Measurements from ENCODE around the gene EXOC7.

Gene EXOC7

GRCh38 chr17:76090517-76091129 lies 13.0 kb downstream of the EXOC7 start:
- no peak overlapping the region for H3K4me3 ChIP-seq (ENCODE audit: control insufficient read depth in 1 of 7, extremely low read depth in 1 of 7, insufficient read depth in 4 of 7, low read depth in 2 of 7, low read length in 6 of 7)
- H3K9me3 ChIP-seq (ENCODE audit: control extremely low read depth in 1 of 5, control insufficient read depth in 4 of 5, insufficient read depth in 2 of 5, low read depth in 1 of 5, low read length in 4 of 5) = no peaks in the 10 kb centered on the region
- ChIA-PET CTCF (no interaction called here), POLR2A (no interaction called here)
- H3K27ac ChIP-seq (ENCODE audit: insufficient read depth in 1 of 2, low read depth in 1 of 2, low read length in 2 of 2, poor library complexity in 1 of 2, severe bottlenecking in 2 of 2) = no peak overlapping the region
- no peaks in the 10 kb centered on the region for H3K27me3 ChIP-seq (replicated peaks in 2 of 5; ENCODE audit: control insufficient read depth in 4 of 5, insufficient read depth in 5 of 5, low read length in 4 of 5)
- H3K36me3 ChIP-seq (ENCODE audit: control insufficient read depth in 4 of 4, insufficient read depth in 4 of 4, low read length in 3 of 4) = peaks cover 12 to 97% (median 75%) of the 10 kb centered on the region in 4 experiments
- H3K4me1 ChIP-seq (ENCODE audit: control extremely low read depth in 1 of 4, control insufficient read depth in 4 of 4, insufficient read depth in 4 of 4, low read length in 3 of 4) = peaks cover 0 to 4% (median 0%) of the 10 kb centered on the region in 4 experiments
- 94% methylated on average over 12 of the region's 17 CpGs for WGBS (ENCODE audit: insufficient coverage)
- DNase-seq = no peak

- no peak overlapping the region for H3K27ac ChIP-seq (ENCODE audit: insufficient read depth in 1 of 2, low read depth in 1 of 2, low read length in 2 of 2, poor library complexity in 1 of 2, severe bottlenecking in 2 of 2)
- peaks cover 10 to 98% (median 78%) of the 10 kb centered on the region in 4 experiments for H3K36me3 ChIP-seq (ENCODE audit: control insufficient read depth in 4 of 4, insufficient read depth in 4 of 4, low read length in 3 of 4)
- H3K4me1 ChIP-seq (ENCODE audit: control extremely low read depth in 1 of 4, control insufficient read depth in 4 of 4, insufficient read depth in 4 of 4, low read length in 3 of 4) = peaks cover 0 to 4% (median 0%) of the 10 kb centered on the region in 4 experiments
- DNase-seq = no peak
- CTCF ChIA-PET = interaction anchor here (1.4 kb wide), 1 partner anchor 81 kb away, joined by 3 read pairs; no protein-coding TSS in a partner anchor
- 97% methylated on average over 28 of the region's 32 CpGs for WGBS (ENCODE audit: insufficient coverage)
- POLR2A ChIA-PET = no interaction called here
- H3K4me3 ChIP-seq (ENCODE audit: control insufficient read depth in 1 of 7, extremely low read depth in 1 of 7, insufficient read depth in 4 of 7, low read depth in 2 of 7, low read length in 6 of 7) = no peak overlapping the region
- H3K9me3 ChIP-seq (ENCODE audit: control extremely low read depth in 1 of 5, control insufficient read depth in 4 of 5, insufficient read depth in 2 of 5, low read depth in 1 of 5, low read length in 4 of 5) = no peaks in the 10 kb centered on the region
- no peaks in the 10 kb centered on the region for H3K27me3 ChIP-seq (replicated peaks in 2 of 5; ENCODE audit: control insufficient read depth in 4 of 5, insufficient read depth in 5 of 5, low read length in 4 of 5)
Measured at GRCh38 chr17:76089680-76090516, 13.7 kb downstream of the EXOC7 start.

GRCh38 chr17:76088868-76089576 lies 14.6 kb downstream of the EXOC7 start:
- WGBS (ENCODE audit: insufficient coverage) = over 99% methylated on average over 20 of the region's 25 CpGs
- H3K4me3 ChIP-seq (ENCODE audit: control insufficient read depth in 1 of 7, extremely low read depth in 1 of 7, insufficient read depth in 4 of 7, low read depth in 2 of 7, low read length in 6 of 7) = no peak overlapping the region
- no peak overlapping the region for H3K27ac ChIP-seq (ENCODE audit: insufficient read depth in 1 of 2, low read depth in 1 of 2, low read length in 2 of 2, poor library complexity in 1 of 2, severe bottlenecking in 2 of 2)
- H3K36me3 ChIP-seq (ENCODE audit: control insufficient read depth in 4 of 4, insufficient read depth in 4 of 4, low read length in 3 of 4) = peaks cover 10 to 98% (median 80%) of the 10 kb centered on the region in 4 experiments
- H3K27me3 ChIP-seq (replicated peaks in 2 of 5; ENCODE audit: control insufficient read depth in 4 of 5, insufficient read depth in 5 of 5, low read length in 4 of 5) = no peaks in the 10 kb centered on the region
- CTCF ChIA-PET = interaction anchor here (1.4 kb wide), 1 partner anchor 80 kb away, joined by 3 read pairs; no protein-coding TSS in a partner anchor
- DNase-seq = no peak
- POLR2A ChIA-PET = no interaction called here
- no peaks in the 10 kb centered on the region for H3K9me3 ChIP-seq (ENCODE audit: control extremely low read depth in 1 of 5, control insufficient read depth in 4 of 5, insufficient read depth in 2 of 5, low read depth in 1 of 5, low read length in 4 of 5)
- peaks cover 0 to 4% (median 0%) of the 10 kb centered on the region in 4 experiments for H3K4me1 ChIP-seq (ENCODE audit: control extremely low read depth in 1 of 4, control insufficient read depth in 4 of 4, insufficient read depth in 4 of 4, low read length in 3 of 4)

- WGBS (ENCODE audit: insufficient coverage) = 99% methylated on average over 13 of the region's 25 CpGs
- peaks cover 0 to 4% (median 0%) of the 10 kb centered on the region in 4 experiments for H3K4me1 ChIP-seq (ENCODE audit: control extremely low read depth in 1 of 4, control insufficient read depth in 4 of 4, insufficient read depth in 4 of 4, low read length in 3 of 4)
- POLR2A ChIA-PET = no interaction called here
- CTCF ChIA-PET = no interaction called here
- no peaks in the 10 kb centered on the region for H3K27me3 ChIP-seq (replicated peaks in 2 of 5; ENCODE audit: control insufficient read depth in 4 of 5, insufficient read depth in 5 of 5, low read length in 4 of 5)
- H3K4me3 ChIP-seq (ENCODE audit: control insufficient read depth in 1 of 7, extremely low read depth in 1 of 7, insufficient read depth in 4 of 7, low read depth in 2 of 7, low read length in 6 of 7) = no peak overlapping the region
- H3K36me3 ChIP-seq (ENCODE audit: control insufficient read depth in 4 of 4, insufficient read depth in 4 of 4, low read length in 3 of 4) = peaks cover 9 to 98% (median 80%) of the 10 kb centered on the region in 4 experiments
- no peaks in the 10 kb centered on the region for H3K9me3 ChIP-seq (ENCODE audit: control extremely low read depth in 1 of 5, control insufficient read depth in 4 of 5, insufficient read depth in 2 of 5, low read depth in 1 of 5, low read length in 4 of 5)
- H3K27ac ChIP-seq (ENCODE audit: insufficient read depth in 1 of 2, low read depth in 1 of 2, low read length in 2 of 2, poor library complexity in 1 of 2, severe bottlenecking in 2 of 2) = no peak overlapping the region
- DNase-seq = no peak
Measured at GRCh38 chr17:76088041-76088867, 15.3 kb downstream of the EXOC7 start.

GRCh38 chr17:76087531-76087930 lies 16.1 kb downstream of the EXOC7 start:
- H3K27ac ChIP-seq (ENCODE audit: insufficient read depth in 1 of 2, low read depth in 1 of 2, low read length in 2 of 2, poor library complexity in 1 of 2, severe bottlenecking in 2 of 2) = no peak overlapping the region
- POLR2A ChIA-PET = no interaction called here
- no peaks in the 10 kb centered on the region for H3K27me3 ChIP-seq (replicated peaks in 2 of 5; ENCODE audit: control insufficient read depth in 4 of 5, insufficient read depth in 5 of 5, low read length in 4 of 5)
- WGBS (ENCODE audit: insufficient coverage) = 99% methylated on average over 9 of the region's 11 CpGs
- H3K4me3 ChIP-seq (ENCODE audit: control insufficient read depth in 1 of 7, extremely low read depth in 1 of 7, insufficient read depth in 4 of 7, low read depth in 2 of 7, low read length in 6 of 7) = no peak overlapping the region
- DNase-seq = no peak
- peaks cover 9 to 98% (median 79%) of the 10 kb centered on the region in 4 experiments for H3K36me3 ChIP-seq (ENCODE audit: control insufficient read depth in 4 of 4, insufficient read depth in 4 of 4, low read length in 3 of 4)
- H3K4me1 ChIP-seq (ENCODE audit: control extremely low read depth in 1 of 4, control insufficient read depth in 4 of 4, insufficient read depth in 4 of 4, low read length in 3 of 4) = peaks cover 0 to 4% (median 0%) of the 10 kb centered on the region in 4 experiments
- CTCF ChIA-PET = no interaction called here
- no peaks in the 10 kb centered on the region for H3K9me3 ChIP-seq (ENCODE audit: control extremely low read depth in 1 of 5, control insufficient read depth in 4 of 5, insufficient read depth in 2 of 5, low read depth in 1 of 5, low read length in 4 of 5)

GRCh38 chr17:76086384-76086783 lies 17.2 kb downstream of the EXOC7 start:
- no peak for DNase-seq
- Histone ChIP-seq H3K36me3 (ENCODE audit: control insufficient read depth in 4 of 4, insufficient read depth in 4 of 4, low read length in 3 of 4) (peaks cover 8 to 96% (median 76%) of the 10 kb centered on the region in 4 experiments), H3K4me1 (ENCODE audit: control extremely low read depth in 1 of 4, control insufficient read depth in 4 of 4, insufficient read depth in 4 of 4, low read length in 3 of 4) (peaks cover 0 to under 1% (median 0%) of the 10 kb centered on the region in 4 experiments), H3K9me3 (ENCODE audit: control extremely low read depth in 1 of 5, control insufficient read depth in 4 of 5, insufficient read depth in 2 of 5, low read depth in 1 of 5, low read length in 4 of 5) (no peaks in the 10 kb centered on the region), H3K4me3 (ENCODE audit: control insufficient read depth in 1 of 7, extremely low read depth in 1 of 7, insufficient read depth in 4 of 7, low read depth in 2 of 7, low read length in 6 of 7) (no peak overlapping the region), H3K27me3 (replicated peaks in 2 of 5; ENCODE audit: control insufficient read depth in 4 of 5, insufficient read depth in 5 of 5, low read length in 4 of 5) (no peaks in the 10 kb centered on the region), H3K27ac (ENCODE audit: insufficient read depth in 1 of 2, low read depth in 1 of 2, low read length in 2 of 2, poor library complexity in 1 of 2, severe bottlenecking in 2 of 2) (no peak overlapping the region)
- ChIA-PET POLR2A (interaction anchor here (0.5 kb wide), 1 partner anchor 123 kb away, joined by 3 read pairs; no protein-coding TSS in a partner anchor), CTCF (no interaction called here)
- 93% methylated on average over 8 of the region's 9 CpGs for WGBS (ENCODE audit: insufficient coverage)
